SU-DHL-6 (cell line): ENCODE data around the gene CHP2.

Experiments used
- H2AFZ ChIP-seq: fragments of 200-600 bp; sonication (generic); 2 replicates; pipeline ENCODE4 v1.6.1; 2014; ENCODE audit warnings: low read depth, mild to moderate bottlenecking, moderate library complexity, mixed read lengths, antibody characterized with exemption, low read length; ENCODE audit not compliant: severe bottlenecking
- H3F3A ChIP-seq: fragments of 200-600 bp; shearing (Covaris generic); 2 replicates; pipeline ENCODE4 v1.6.0; 2016; ENCODE audit warnings: antibody characterized with exemption, mild to moderate bottlenecking; ENCODE audit not compliant: insufficient read depth
- H3K27ac ChIP-seq: fragments of 200-600 bp; sonication (generic); 2 replicates; pipeline ENCODE4 v1.5.1; 2016; ENCODE audit warnings: low read depth, mild to moderate bottlenecking, low read length, moderate library complexity, mixed read lengths
- H3K27me3 ChIP-seq: fragments of 200-600 bp; sonication (generic), shearing (Covaris generic); 2 replicates; pipeline ENCODE4 v1.6.0; 2014; ENCODE audit warnings: mild to moderate bottlenecking, low read length
- H3K36me3 ChIP-seq: fragments of 200-600 bp; sonication (generic); 2 replicates; pipeline ENCODE4 v1.6.1; 2014; ENCODE audit warnings: mild to moderate bottlenecking, low read length, mixed read lengths
- H3K4me2 ChIP-seq: fragments of 300-600, 200-600 bp; shearing (Covaris generic), sonication (generic); 2 replicates; pipeline ENCODE4 v1.6.0; 2014; ENCODE audit warnings: low read length, low read depth, mild to moderate bottlenecking; ENCODE audit not compliant: poor library complexity, severe bottlenecking
- H3K4me3 ChIP-seq: fragments of 200-600 bp; sonication (generic); 2 replicates; pipeline ENCODE4 v1.5.1; 2014; ENCODE audit warnings: antibody characterized with exemption, low read length, mild to moderate bottlenecking, mixed read lengths; ENCODE audit not compliant: insufficient read depth, poor library complexity, severe bottlenecking
- H3K79me2 ChIP-seq: fragments of 200-600 bp; sonication (generic); 2 replicates; pipeline ENCODE4 v1.6.1; 2014; ENCODE audit warnings: mild to moderate bottlenecking, low read length, moderate library complexity; ENCODE audit not compliant: insufficient read depth
- H3K9ac ChIP-seq: fragments of 200-600 bp; sonication (generic); 2 replicates; pipeline ENCODE4 v1.7.0; 2014; ENCODE audit warnings: mild to moderate bottlenecking, low read length
- H3K9me2 ChIP-seq: fragments of 200-600 bp; sonication (generic); replicated peaks from 2 replicates; pipeline ENCODE4 v1.6.1; 2014; ENCODE audit warnings: low read length; ENCODE audit not compliant: insufficient read depth
- H3K9me3 ChIP-seq: fragments of 200-600 bp; sonication (generic); 2 replicates; pipeline ENCODE4 v1.6.1; 2014; ENCODE audit warnings: low read length, mixed read lengths; ENCODE audit not compliant: insufficient read depth
- H4K20me1 ChIP-seq: fragments of 200-600 bp; sonication (generic); 2 replicates; pipeline ENCODE4 v1.6.1; 2014; ENCODE audit warnings: low read depth, mild to moderate bottlenecking, antibody characterized with exemption, low read length, moderate library complexity, mixed read lengths
- EZH2phosphoT487 ChIP-seq: fragments of 200-600 bp; sonication (generic), shearing (Covaris generic); conservative IDR thresholded peaks from 2 replicates; pipeline ENCODE4 v1.6.1; 2018; ENCODE audit warnings: mild to moderate bottlenecking, antibody characterized with exemption, low read length, moderate library complexity, mixed read lengths
- TF ChIP-seq, protein P1 (sequence below): fragments of 200-600 bp; sonication (generic); IDR thresholded peaks from one replicate; pipeline ENCODE4 v1.5.1; 2017; ENCODE audit warnings: antibody characterized with exemption, mild to moderate bottlenecking, low read length, moderate library complexity; ENCODE audit not compliant: insufficient read depth, poor library complexity, severe bottlenecking

Gene CHP2

DNA sequence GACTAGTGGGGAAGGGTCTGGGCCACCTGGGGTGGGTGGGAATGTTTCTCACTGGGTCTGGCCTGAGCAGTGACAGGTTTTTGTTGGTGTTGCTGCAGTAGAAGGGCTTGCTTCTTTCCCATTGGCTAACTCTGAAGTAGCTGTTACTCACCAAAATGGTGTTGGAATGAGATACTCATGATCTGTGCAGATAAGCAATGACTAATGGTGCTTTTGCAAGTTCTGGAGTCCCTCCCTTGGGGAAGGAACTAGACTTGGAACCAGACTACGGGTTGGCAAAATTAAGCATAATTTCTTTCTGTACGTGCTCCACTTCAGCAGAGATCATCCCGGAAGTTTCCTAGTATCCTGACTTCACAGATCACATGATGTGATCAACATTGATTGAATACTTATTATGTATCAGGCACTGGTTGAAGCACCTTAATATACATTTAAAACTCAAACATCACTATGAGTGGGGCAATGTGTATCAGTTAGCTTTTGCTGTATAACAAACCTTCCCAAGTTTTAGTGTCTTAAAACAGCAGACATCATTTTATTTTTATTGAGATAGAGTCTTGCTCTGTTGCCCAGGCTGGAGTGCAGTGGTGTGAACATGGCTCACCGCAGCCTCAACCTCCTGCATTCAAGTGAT is 30.1 kb downstream of the CHP2 start:
- H3K36me3 ChIP-seq: no peaks in the 10 kb centered on the region

DNA sequence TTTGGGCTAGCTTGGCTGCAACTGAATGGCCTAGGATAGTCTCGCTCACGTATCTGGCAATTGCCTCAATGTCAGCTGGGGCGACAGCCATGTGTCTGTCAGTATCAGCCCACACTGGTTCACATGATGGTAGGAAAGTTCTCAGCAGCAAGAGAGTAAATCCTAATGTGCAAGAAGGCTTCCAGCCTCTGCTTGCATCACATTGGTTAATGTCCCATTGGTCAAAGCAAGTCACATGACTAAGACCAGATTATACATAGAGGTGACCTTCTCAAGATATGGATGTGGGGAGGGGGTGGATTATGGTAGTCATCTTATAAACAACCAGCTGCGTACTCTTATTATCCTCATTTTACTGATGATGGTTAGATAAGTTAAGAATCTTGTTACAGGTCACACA is 31.0 kb downstream of the CHP2 start:
- Histone ChIP-seq H3K9me2 (no peaks in the 10 kb centered on the region), H2AFZ (no peak overlapping the region), H3K27ac (no peak overlapping the region), H4K20me1 (no peaks in the 10 kb centered on the region), H3F3A (no peaks in the 10 kb centered on the region), H3K79me2 (no peaks in the 10 kb centered on the region), H3K9ac (no peak overlapping the region), H3K9me3 (no peaks in the 10 kb centered on the region), H3K4me3 (no peak overlapping the region), H3K4me2 (no peak overlapping the region), H3K36me3 (no peaks in the 10 kb centered on the region), H3K27me3 (no peaks in the 10 kb centered on the region)
- TF ChIP-seq, protein P1, sequence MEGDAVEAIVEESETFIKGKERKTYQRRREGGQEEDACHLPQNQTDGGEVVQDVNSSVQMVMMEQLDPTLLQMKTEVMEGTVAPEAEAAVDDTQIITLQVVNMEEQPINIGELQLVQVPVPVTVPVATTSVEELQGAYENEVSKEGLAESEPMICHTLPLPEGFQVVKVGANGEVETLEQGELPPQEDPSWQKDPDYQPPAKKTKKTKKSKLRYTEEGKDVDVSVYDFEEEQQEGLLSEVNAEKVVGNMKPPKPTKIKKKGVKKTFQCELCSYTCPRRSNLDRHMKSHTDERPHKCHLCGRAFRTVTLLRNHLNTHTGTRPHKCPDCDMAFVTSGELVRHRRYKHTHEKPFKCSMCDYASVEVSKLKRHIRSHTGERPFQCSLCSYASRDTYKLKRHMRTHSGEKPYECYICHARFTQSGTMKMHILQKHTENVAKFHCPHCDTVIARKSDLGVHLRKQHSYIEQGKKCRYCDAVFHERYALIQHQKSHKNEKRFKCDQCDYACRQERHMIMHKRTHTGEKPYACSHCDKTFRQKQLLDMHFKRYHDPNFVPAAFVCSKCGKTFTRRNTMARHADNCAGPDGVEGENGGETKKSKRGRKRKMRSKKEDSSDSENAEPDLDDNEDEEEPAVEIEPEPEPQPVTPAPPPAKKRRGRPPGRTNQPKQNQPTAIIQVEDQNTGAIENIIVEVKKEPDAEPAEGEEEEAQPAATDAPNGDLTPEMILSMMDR: no peak
- TF ChIP-seq EZH2phosphoT487: no peak

More for the DNA sequence above, 30.1 kb downstream of the CHP2 start:
- no peaks in the 10 kb centered on the region for H3F3A ChIP-seq
- no peaks in the 10 kb centered on the region for H3K9me2 ChIP-seq
- H3K9ac ChIP-seq: no peak overlapping the region
- H3K79me2 ChIP-seq: no peaks in the 10 kb centered on the region
- H3K27me3 ChIP-seq: no peaks in the 10 kb centered on the region
- no peak overlapping the region for H3K4me3 ChIP-seq
- no peaks in the 10 kb centered on the region for H4K20me1 ChIP-seq
- TF ChIP-seq EZH2phosphoT487: no peak
- TF ChIP-seq, protein P1: no peak
- H3K9me3 ChIP-seq: no peaks in the 10 kb centered on the region
- H3K4me2 ChIP-seq: no peak overlapping the region
- no peak overlapping the region for H2AFZ ChIP-seq
- no peak overlapping the region for H3K27ac ChIP-seq

DNA sequence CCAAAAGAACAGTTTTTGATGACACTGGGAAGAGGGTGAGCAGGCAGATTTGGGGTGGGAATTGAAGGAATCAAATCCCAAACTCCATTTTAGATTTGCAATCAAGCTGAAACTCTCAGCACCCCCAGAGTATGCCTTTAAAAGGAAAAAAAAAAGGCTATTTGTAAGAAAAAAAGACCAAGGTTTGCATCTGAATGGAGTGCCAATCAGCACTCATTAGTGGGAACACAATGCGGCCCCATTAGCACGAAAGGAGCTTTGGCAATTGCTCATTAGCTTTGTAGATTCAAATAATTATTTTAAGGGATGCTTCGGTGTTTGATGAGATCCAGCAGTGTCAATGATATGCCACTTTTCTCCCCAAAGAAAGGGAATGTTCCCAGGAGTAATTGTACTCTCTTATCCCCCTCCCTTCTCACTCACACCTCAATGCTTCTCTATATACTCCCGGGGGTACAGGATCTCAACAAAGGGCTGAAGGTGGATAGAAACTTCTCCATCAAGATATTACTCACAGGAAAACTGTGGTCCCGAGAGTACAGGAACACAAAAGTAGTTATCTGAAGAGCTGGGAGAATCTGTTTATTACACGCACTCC is 32.2 kb downstream of the CHP2 start:
- no peaks in the 10 kb centered on the region for H3K27me3 ChIP-seq
- H3K79me2 ChIP-seq: no peaks in the 10 kb centered on the region
- no peaks in the 10 kb centered on the region for H3K36me3 ChIP-seq
- H3K4me3 ChIP-seq: no peak overlapping the region
- no peaks in the 10 kb centered on the region for H3K9me2 ChIP-seq
- H3K9me3 ChIP-seq: no peaks in the 10 kb centered on the region
- no peak overlapping the region for H3K27ac ChIP-seq
- no peak overlapping the region for H2AFZ ChIP-seq
- TF ChIP-seq EZH2phosphoT487: no peak
- TF ChIP-seq, protein P1: no peak
- no peaks in the 10 kb centered on the region for H4K20me1 ChIP-seq
- no peak overlapping the region for H3K4me2 ChIP-seq
- no peak overlapping the region for H3K9ac ChIP-seq
- no peaks in the 10 kb centered on the region for H3F3A ChIP-seq
